WI38 (cell line): Measurements from ENCODE around the gene ZNF628.

Source experiments
- H3K4me3 ChIP-seq: 2 replicates; pipeline ENCODE4 v1.5.1; 2011; ENCODE audit warnings: low read depth, mild to moderate bottlenecking, control low read depth, low read length
- CTCF ChIP-seq: IDR thresholded peaks from 2 replicates; pipeline ENCODE4 v1.5.1; 2012; ENCODE audit warnings: low read depth, mild to moderate bottlenecking, control low read depth, low read length

Gene ZNF628

GRCh38 chr19:55457683-55458457, 18.5 kb upstream of the ZNF628 start:
- no peak overlapping the region for H3K4me3 ChIP-seq
- no peak for TF ChIP-seq CTCF

- H3K4me3 ChIP-seq: no peak overlapping the region
- no peak for TF ChIP-seq CTCF
These were observed 16.9 kb upstream of the ZNF628 start for GRCh38 chr19:55459551-55459949.

- TF ChIP-seq CTCF: no peak
- peak overlapping the region; percentile 88 for H3K4me3 ChIP-seq
These were observed 16.3 kb upstream of the ZNF628 start for GRCh38 chr19:55459950-55460657.

- TF ChIP-seq CTCF: no peak
- peak overlapping the region; percentile 88 for H3K4me3 ChIP-seq
These were observed 15.7 kb upstream of the ZNF628 start for GRCh38 chr19:55460670-55461258.

GRCh38 chr19:55461259-55461973, 15.0 kb upstream of the ZNF628 start, which contains the start of gene ISOC2:
TSS of gene ISOC2 (minus strand) at chr19:55461642. CDS start at chr19:55456486, 5,156 bp downstream.
- H3K4me3 ChIP-seq: peak within 1 kb of the TSS; percentile 88
- no peak for TF ChIP-seq CTCF

- H3K4me3 ChIP-seq: peak overlapping the region; percentile 63
- TF ChIP-seq CTCF: no peak
These were observed 14.3 kb upstream of the ZNF628 start for GRCh38 chr19:55461974-55462626.
